ENCODE results near the gene RALGDS. TPM values are rescaled to one million over a fixed set of nuclear protein-coding genes. Genes with fewer than 3 reads are reported as not detected.

Gene RALGDS
- total RNA-seq, 1 experiment from 2014 or later: 25.8 TPM

DNA sequence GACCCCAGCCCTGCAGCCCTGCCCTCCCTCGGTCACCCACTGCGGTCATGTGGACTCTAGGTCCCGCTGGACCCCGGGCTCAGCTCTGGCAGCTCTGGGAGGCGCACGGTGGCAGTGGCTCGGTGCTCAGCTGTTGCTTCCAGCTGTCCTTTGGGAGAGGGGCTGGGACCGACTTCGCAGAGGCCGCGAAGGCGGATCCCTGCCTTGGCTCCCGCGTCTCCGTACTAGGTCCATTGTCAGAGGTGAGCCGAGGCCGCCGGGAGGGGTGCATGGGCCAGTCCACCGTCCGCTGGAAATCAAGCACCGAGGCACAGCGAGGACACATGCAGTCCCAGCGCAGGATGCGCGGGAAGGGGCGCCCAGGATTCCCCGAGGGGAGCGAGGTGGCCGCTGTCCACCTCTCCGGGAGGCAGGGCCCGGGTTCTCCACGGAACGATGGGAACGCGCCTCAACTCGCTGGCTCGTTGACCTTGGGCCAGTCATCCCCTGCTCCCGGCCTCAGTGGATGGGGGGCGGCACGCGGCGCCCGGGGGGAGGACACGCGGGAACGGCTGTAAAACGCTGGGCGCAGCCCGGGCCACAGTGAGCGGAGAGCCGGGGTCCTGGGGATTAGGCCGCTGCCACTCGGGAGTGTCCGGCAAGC lies 41.9 kb upstream of the RALGDS start:
- ChIA-PET POLR2A (no interaction called here), CTCF (no interaction called here)
- Histone ChIP-seq H3K36me3 (ENCODE audit: control insufficient read depth, insufficient read depth, low read length) (no peaks in the 10 kb centered on the region), H3K9me3 (ENCODE audit: control insufficient read depth, insufficient read depth, low read depth, low read length) (no peaks in the 10 kb centered on the region), H3K4me1 (ENCODE audit: control insufficient read depth, insufficient read depth, low read length) (peaks cover 17% of the 10 kb centered on the region), H3K4me3 (ENCODE audit: low read depth in 2 of 2, low read length in 2 of 2) (peak overlapping the region; percentile 36 to 41; a peak in 3 of 4 replicates), H3K27me3 (ENCODE audit: control insufficient read depth, insufficient read depth, low read length) (no peaks in the 10 kb centered on the region), H3K27ac (ENCODE audit: low read length) (no peak overlapping the region)
- in situ Hi-C loops (cut with HindIII; ENCODE audit: low pct_unique_long_range_greater_than_20kb, low sequenced_read_pairs) (no loop called here), intact Hi-C loops (cut with micrococcal nuclease; ENCODE audit: unreplicated experiment) (no loop called here)
- ATAC-seq (no peak), DNase-seq (ENCODE audit: low read depth, low spot score) (no peak)
- no TSS peak for BruUV-seq (replicated peaks)
- TF ChIP-seq TCF7L2 (IDR thresholded peaks at IDR 0.05; ENCODE audit: low read depth, low read length) (no peak), SIN3A (IDR thresholded peaks at IDR 0.05; ENCODE audit: borderline replicate concordance, insufficient read depth, low read depth, low read length) (no peak), REST (IDR thresholded peaks at IDR 0.05; ENCODE audit: insufficient read depth in 1 of 2, low read depth in 2 of 2, low read length in 1 of 2) (no peak), POLR2AphosphoS5 (IDR thresholded peaks at IDR 0.05; ENCODE audit: low read depth, low read length) (no peak)
- TF ChIP-seq, protein P1, sequence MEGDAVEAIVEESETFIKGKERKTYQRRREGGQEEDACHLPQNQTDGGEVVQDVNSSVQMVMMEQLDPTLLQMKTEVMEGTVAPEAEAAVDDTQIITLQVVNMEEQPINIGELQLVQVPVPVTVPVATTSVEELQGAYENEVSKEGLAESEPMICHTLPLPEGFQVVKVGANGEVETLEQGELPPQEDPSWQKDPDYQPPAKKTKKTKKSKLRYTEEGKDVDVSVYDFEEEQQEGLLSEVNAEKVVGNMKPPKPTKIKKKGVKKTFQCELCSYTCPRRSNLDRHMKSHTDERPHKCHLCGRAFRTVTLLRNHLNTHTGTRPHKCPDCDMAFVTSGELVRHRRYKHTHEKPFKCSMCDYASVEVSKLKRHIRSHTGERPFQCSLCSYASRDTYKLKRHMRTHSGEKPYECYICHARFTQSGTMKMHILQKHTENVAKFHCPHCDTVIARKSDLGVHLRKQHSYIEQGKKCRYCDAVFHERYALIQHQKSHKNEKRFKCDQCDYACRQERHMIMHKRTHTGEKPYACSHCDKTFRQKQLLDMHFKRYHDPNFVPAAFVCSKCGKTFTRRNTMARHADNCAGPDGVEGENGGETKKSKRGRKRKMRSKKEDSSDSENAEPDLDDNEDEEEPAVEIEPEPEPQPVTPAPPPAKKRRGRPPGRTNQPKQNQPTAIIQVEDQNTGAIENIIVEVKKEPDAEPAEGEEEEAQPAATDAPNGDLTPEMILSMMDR (IDR thresholded peaks at IDR 0.05): no peak

DNA sequence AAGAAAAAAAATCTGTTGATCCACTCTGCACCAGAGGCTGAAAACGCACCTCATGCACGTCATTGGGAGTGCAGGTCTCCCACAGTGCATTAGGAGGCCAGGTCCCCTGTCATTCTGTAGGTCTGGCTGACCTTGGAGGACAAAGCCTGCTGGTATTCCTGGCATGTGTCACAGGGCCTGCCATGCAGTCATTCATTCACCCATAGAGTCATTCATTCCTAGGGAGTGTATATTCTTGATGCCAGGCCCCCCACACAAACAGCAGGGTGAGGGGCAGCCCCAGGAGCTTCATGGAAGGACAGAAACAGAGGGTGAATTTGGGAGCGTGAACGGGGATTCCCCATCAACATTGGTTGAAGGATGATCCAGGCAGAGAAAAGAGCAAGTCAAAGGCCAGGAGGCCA lies 40.5 kb upstream of the RALGDS start:
- POLR2A ChIA-PET: no interaction called here
- no TSS peak for BruUV-seq (replicated peaks)
- Histone ChIP-seq H3K27me3 (ENCODE audit: control insufficient read depth, insufficient read depth, low read length) (no peaks in the 10 kb centered on the region), H3K27ac (ENCODE audit: low read length) (no peak overlapping the region), H3K9me3 (ENCODE audit: control insufficient read depth, insufficient read depth, low read depth, low read length) (no peaks in the 10 kb centered on the region), H3K36me3 (ENCODE audit: control insufficient read depth, insufficient read depth, low read length) (no peaks in the 10 kb centered on the region), H3K4me3 (ENCODE audit: low read depth in 2 of 2, low read length in 2 of 2) (no peak overlapping the region), H3K4me1 (ENCODE audit: control insufficient read depth, insufficient read depth, low read length) (peaks cover 10% of the 10 kb centered on the region)
- no peak for TF ChIP-seq REST (IDR thresholded peaks at IDR 0.05; ENCODE audit: insufficient read depth in 1 of 2, low read depth in 2 of 2, low read length in 1 of 2)
- no peak for TF ChIP-seq TCF7L2 (IDR thresholded peaks at IDR 0.05; ENCODE audit: low read depth, low read length)
- TF ChIP-seq, protein P1 (IDR thresholded peaks at IDR 0.05): no peak
- no peak for TF ChIP-seq SIN3A (IDR thresholded peaks at IDR 0.05; ENCODE audit: borderline replicate concordance, insufficient read depth, low read depth, low read length)
- TF ChIP-seq POLR2AphosphoS5 (IDR thresholded peaks at IDR 0.05; ENCODE audit: low read depth, low read length): no peak
- intact Hi-C loops (cut with micrococcal nuclease; ENCODE audit: unreplicated experiment): no loop called here
- CTCF ChIA-PET: no interaction called here
- in situ Hi-C loops (cut with HindIII; ENCODE audit: low pct_unique_long_range_greater_than_20kb, low sequenced_read_pairs): no loop called here
- ATAC-seq: no peak
- no peak for DNase-seq (ENCODE audit: low read depth, low spot score)
